Measurements from ENCODE around the gene AKR1A1. TPM values are rescaled to one million over a fixed set of nuclear protein-coding genes. Genes with fewer than 3 reads are reported as not detected.
A peak's percentile ranks its signal among the peaks of the same experiment; 100 is the strongest.

The AKR1A1 gene
- total and polyA plus RNA-seq, 2 donors (not counting 3 experiments of a cell fraction or from before 2014, with no cell fraction given): 172 to 227 TPM

DNA sequence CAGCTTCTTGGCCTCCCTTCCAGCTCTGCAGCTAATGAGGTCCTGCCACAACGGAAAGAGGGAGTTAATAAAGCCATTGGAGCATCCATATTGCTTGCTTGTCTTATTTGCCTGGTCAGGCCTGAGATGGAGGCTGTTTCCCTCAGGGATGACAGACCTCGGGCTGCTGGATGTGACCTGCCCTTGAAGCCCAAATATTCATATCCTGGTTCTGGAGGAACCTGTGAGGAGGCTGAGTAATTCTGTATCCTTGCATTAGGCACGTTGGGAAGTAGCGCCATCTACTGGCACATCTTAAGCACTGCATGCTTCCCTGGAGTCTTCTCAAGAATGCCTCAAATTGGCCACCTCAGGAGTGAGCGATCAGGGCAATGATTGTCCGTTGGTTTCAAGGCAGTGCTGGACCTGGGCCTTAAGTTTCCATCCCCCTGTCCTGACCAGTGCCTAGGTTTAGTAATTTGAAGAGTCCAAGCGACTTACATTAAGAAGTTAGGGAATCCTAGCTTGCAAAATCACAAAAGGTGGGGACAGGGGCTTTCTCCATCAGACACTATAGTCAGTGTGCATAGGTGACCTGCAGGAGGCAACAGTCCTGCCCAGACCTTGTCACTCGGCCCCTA lies 19.4 kb downstream of the AKR1A1 start:
- Histone ChIP-seq H3K4me3 (replicated peaks in 1 of 3; ENCODE audit: insufficient read depth in 1 of 3, low read depth in 1 of 3, low read length in 3 of 3) (no peak overlapping the region), H3K9me1 (replicated peaks; ENCODE audit: control insufficient read depth, extremely low read depth, insufficient read depth, low read length) (no peaks in the 10 kb centered on the region), H3K9ac (replicated peaks; ENCODE audit: extremely low read depth, insufficient read depth, low read length) (no peak overlapping the region), H3K4me2 (ENCODE audit: insufficient read depth, low read length) (no peak overlapping the region), H3K9me3 (replicated peaks; ENCODE audit: control insufficient read depth, insufficient read depth, low read length) (no peaks in the 10 kb centered on the region), H3K4me1 (ENCODE audit: control insufficient read depth, extremely low read depth, insufficient read depth, low read length) (no peaks in the 10 kb centered on the region), H3K79me2 (ENCODE audit: control insufficient read depth, insufficient read depth, low read length) (no peaks in the 10 kb centered on the region), H3K27ac (ENCODE audit: insufficient read depth, low read depth, low read length) (no peak overlapping the region), H4K20me1 (replicated peaks; ENCODE audit: control insufficient read depth, extremely low read depth, insufficient read depth, low read length) (no peaks in the 10 kb centered on the region), H2AFZ (ENCODE audit: low read depth, low read length) (no peak overlapping the region), H3K36me3 (ENCODE audit: control insufficient read depth in 2 of 2, extremely low read depth in 1 of 2, insufficient read depth in 2 of 2, low read length in 2 of 2) (peaks cover 7 to 14% of the 10 kb centered on the region in 2 experiments), H3K27me3 (ENCODE audit: control insufficient read depth in 2 of 2, insufficient read depth in 2 of 2, low read length in 2 of 2) (no peaks in the 10 kb centered on the region)
- intact Hi-C loops (cut with micrococcal nuclease): loop anchor here (1.0 to 2.0 kb wide), 4 partner anchors 49 to 556 kb away; partner anchors contain the start of gene PRDX1
- CTCF ChIA-PET: interaction anchor here (0.6 to 9.0 kb wide), 29 partner anchors 9 to 558 kb away, joined by 3 to 148 read pairs (median 5); partner anchors contain the start of genes AKR1A1, CCDC163, MMACHC and MUTYH
- POLR2A ChIA-PET: interaction anchor here (1.2 to 6.6 kb wide), 2 partner anchors 49 to 51 kb away, joined by 3 to 49 read pairs; partner anchors contain the start of gene PRDX1
- no peak for TF ChIP-seq FOS (IDR thresholded peaks at IDR 0.05; ENCODE audit: borderline replicate concordance, insufficient read depth, low read length)
- no peak for TF ChIP-seq POLR2A (IDR thresholded peaks at IDR 0.05; ENCODE audit: low read depth, low read length)
- no peak for TF ChIP-seq JUN (IDR thresholded peaks at IDR 0.05; ENCODE audit: borderline replicate concordance, insufficient read depth, insufficient read length, low read depth)
- peak; percentile 89 to 95 for TF ChIP-seq CTCF (IDR thresholded peaks at IDR 0.05; ENCODE audit: extremely low read depth in 1 of 2, insufficient read depth in 1 of 2, low read depth in 1 of 2, low read length in 2 of 2)
- TF ChIP-seq, protein P1, sequence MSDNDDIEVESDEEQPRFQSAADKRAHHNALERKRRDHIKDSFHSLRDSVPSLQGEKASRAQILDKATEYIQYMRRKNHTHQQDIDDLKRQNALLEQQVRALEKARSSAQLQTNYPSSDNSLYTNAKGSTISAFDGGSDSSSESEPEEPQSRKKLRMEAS (IDR thresholded peaks at IDR 0.05; ENCODE audit: insufficient read depth, insufficient read length): peak; percentile 49
- TF ChIP-seq MYC (IDR thresholded peaks at IDR 0.05; ENCODE audit: low read depth, low read length): no peak
- FAIRE-seq (peak; percentile 93), DNase-seq (ENCODE audit: low read depth, low spot score) (peak; percentile 81)
- no TSS peak for BruUV-seq (replicated peaks)
- dilution Hi-C loops (cut with MboI; ENCODE audit: extremely low pct_ligation_motif_present, low sequenced_read_pairs): no loop called here

All from endothelial cell of umbilical vein (primary cell).